Hematopoietic multipotent progenitor cell treated with erythropoietin and hydrocortisone succinate and interleukin-3 and kit ligand, for 6 days (in vitro differentiated cells): Measurements from ENCODE around the gene ADM.

ENCODE experiments used
- DNase-seq: peaks from one replicate; pipeline ENCODE4 v3.0.0-alpha.2; 2015

Gene ADM

DNA sequence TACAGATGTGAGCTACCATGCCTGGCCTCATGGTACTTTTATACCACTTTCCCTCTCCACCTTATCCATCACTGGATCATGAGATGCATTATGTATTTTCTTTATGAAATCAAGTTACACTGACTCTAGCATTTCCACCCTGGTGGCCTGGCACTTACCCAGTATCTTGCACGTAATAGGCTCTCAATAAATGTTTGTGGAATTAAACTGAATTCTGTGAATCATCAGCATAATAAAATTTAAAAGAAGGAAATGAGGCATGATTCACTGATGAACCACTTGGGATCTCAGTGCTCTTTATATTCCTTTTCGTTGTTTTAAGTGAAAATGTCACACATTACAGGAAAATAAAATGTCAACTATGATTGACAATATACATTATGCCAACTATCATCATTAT lies 25.1 kb downstream of the ADM start:
- no peak for DNase-seq

DNA sequence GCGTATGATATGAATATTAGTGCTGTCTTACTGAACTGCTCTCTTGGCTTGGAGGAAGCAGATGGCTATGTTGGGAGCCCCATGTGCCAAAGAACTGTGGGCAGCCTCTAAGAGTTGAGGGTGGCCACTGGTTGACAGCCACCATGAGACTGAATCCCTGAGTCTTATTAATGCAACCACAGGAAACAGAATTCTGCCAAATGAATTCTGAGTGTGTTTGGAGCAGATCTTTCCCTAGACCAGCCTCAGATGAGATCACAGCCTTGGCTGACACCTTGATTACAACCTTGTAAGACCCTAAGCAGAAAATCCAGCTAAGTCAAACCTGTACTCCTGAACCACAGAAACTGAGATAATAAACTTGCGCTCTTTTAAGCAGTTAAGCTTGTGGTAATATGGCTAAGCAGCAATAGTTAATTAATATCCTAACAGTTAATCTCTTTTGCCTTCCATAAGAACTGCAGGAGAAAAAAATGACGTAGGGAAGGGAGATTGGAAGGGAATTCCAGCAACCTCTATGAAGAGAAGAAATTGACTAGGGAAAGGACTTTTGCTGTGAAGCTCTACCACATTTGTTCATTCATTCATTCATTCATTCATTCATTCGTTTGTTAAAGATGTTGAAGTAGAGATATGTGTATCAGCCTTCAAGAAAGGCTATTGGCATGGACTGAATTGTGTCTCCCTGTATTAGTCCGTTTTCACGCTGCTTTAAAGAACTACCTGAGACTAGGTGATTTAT lies 26.8 kb downstream of the ADM start:
- DNase-seq: no peak

DNA sequence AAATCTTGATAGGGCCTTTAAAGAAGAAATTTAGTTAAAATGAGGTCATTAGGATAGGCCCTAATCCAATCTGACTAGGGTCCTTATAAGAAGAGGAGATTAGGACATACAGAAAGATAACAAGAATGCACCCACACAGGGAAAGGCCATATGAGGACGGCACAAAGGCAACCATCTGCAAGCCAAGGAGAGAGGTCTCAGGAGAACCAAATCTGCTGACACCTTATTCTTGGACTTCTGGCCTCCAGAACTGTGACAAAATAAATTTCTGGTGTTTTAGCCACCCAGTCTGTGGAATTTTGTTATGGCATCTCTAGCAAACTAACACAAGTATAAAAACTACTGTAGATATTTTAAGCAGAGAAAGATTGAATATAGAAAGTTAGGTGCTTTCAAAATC lies 28.6 kb downstream of the ADM start:
- DNase-seq: no peak

DNA sequence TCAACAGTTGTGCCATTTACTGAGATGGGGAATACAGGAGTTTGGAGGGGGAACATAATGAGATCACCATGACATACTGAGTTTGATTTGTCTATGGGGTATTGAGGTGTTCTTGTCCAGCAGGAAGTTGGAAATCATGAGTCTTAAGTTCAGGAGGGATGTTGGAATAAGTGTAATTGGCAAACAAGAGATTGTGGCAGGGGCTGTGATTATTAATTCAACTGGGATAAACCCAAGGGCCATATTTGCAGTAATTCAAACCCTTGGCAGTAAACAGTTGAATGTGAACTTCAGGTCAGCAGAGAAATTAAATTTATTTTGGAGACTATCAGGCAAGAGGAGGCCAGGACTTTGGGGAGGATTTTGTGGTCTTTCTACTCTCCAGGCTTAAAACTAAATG lies 33.4 kb downstream of the ADM start:
- DNase-seq: no peak

DNA sequence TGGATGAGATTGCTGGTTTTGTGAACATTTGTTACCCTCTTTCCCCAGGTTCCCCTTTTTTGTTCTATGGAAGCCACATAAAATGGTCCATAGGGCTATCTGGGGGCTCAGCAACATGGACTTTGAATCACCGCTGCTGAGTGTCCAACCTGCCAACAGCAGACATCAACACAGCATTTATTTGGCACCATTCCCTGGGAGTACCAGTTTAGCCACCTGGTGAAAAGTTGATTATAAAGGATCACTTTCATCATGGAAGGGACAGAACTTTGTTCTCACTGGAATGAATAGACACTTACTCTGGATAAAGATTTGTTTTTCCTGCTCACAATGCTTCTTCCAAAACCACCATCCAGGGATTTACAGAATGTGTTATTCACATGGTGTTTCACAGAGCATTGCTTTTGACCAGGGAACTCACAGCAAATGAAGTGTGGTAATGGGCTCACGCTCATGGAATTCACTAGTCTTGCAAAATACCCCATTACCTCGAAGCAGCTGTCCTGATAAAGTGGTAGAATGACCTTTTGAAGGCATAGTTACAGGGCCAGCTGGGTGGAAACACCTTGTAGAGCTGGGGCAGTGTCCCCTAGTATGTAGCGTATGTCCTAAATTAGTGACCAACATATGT lies 43.9 kb downstream of the ADM start:
- no peak for DNase-seq

DNA sequence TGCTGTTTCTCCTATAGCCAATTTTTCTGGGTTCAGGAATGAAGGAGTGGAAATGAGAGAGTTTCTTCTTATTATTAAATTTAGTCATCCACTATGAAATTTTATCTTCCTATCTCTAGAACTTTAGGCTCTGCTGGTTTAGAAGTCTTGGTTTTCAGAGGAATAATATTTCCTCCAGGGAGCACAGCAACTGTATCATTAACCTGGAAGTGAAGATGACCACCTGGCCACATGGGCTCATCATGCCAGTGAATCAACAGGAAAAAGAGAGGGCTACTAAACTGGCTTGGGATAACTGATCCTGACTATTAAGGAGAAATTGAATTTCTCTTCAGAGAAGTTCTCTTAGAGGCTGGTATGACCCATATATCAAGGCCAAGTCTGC lies 44.4 kb downstream of the ADM start:
- no peak for DNase-seq

DNA sequence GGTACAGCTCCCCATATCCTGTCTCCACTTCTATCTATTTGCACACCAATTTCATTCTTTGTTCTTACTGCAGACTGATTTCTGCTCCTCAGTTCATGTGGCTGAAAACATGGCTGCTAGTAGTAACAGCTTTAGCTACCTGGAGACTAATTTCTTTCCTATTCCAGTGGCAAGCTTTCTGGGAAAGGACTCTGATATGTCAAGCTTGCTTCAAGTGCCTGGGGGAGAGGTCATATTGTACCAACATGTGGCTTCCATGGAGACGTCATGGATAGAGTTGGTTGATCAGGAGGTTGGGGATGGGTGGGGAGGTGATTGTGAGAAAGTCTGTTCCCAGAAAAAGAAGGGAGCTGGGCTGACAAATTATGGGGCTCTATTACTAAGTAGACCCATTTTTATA lies 44.9 kb downstream of the ADM start:
- no peak for DNase-seq

DNA sequence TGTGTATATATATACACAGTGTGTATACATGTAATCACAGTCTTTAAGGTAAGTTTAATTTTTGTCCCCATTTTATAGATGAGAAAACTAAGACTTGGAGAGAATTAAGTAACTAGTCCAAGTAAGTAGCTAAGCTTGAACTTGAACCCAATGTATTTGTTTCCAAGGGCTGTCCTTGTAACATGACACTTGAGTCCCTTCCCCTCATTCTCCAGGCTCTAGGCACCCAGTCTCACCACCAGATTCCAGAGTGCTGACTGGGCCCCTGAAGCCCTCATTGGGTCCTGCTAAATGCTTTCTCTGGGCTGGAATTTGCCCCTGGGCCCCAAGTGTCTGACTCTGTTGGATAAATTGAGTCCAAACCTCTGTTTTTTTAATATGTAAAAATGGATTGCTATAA lies 45.5 kb downstream of the ADM start:
- no peak for DNase-seq

DNA sequence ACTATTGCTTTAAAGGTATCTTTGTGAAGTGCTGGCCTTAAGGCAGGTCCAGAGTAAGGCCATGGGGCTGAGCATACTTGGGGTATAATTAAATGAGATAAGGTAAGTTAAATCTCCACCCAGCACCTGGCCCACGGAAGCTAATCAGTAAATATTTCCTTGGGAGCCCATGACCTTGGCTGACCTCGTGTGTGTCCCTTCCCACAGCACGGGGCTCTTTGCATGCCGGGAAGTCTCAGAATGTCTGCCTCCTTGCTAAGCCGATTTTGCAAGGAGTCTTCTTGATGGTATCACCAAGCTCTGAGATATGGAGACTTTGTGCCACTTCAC lies 46.5 kb downstream of the ADM start:
- DNase-seq: no peak

DNA sequence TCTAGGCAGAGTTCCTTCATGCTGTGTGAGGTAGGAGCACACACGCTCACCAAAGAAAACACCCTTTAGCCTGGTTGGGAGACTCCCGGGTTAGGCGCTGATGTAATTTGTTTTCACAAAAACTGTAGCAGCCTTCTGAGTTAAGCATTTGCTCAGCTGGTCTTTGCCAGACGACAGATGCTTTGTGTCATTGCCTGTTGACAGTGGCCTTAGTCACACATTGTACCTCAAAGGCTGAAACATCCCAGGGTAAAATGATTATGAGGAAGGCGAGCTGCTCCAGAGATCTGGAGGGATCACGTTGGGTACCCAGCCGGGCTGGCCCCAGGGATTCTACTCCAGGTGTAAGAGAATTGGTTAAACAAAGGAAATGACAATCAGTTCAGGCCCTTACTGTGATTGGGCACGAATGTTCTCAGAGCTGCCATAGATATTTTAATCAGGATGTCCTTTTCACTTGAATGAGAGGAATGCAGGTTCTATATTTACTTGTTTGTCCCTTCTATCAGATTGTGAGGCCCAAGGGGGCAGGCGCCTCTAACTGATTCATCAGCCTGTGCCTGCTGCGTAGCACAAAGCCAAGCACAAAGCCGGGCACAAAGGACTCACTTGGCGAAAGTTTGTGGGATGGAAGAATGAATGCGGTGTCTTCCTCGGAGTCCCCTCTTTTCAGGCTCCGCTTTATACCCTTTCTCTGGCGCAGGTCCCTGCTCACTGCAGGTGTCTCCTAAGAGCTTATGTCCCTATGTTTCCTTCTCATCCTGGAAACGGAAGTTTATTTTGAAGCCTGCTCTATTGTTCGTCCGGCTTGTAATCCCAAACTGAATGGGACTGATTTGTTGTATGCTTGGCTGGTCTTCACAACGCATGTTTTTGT lies 47.1 kb downstream of the ADM start:
- no peak for DNase-seq

DNA sequence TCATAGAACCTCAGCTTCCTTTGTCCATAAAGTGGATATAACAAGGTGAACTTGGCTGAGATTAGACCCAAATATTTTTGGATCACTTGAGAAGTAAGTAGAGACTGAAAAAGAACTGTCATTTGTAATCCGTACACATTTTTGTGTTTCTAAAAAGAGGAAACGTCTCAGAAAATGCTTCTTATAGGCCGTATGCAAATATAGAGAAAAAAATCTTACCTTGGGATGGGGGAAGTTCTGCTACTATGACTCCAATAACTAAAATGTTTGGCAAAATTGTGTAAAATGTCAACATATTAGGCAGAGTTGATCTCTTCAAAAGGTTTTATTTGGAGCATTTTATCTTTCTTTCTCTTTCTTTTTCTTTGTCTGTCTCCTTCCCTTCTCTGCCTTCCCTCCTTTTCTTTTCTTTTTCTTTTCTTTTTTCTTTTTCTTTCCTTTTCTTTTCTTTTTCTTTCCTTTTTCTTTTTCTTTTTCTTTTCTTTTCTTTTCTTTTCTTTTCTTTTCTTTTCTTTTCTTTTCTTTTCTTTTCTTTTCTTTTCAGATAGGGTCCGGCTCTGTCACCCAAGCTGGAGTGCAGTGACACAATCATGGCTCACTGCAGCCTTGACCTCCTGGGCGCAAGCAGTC lies 48.2 kb downstream of the ADM start:
- no peak for DNase-seq

DNA sequence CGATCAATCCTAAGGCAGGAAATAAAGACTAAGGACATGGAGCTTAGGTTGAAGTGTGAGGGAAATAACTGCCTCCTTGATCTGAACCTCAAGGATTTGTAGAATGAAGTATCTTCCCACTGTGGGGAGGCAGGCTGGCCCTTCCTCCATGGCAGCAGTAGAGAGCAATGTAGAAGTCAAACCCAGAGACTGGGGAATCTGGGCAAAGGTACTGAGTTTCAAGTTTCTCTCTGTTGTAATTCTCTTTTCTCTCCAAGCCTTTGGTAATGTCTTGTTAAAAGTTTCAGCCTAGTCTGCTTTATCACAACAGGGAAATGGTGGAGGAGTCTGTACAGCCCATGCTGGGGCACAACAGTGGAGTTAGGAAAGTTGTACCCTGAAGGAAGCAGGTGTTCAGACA lies 49.5 kb downstream of the ADM start:
- no peak for DNase-seq

DNA sequence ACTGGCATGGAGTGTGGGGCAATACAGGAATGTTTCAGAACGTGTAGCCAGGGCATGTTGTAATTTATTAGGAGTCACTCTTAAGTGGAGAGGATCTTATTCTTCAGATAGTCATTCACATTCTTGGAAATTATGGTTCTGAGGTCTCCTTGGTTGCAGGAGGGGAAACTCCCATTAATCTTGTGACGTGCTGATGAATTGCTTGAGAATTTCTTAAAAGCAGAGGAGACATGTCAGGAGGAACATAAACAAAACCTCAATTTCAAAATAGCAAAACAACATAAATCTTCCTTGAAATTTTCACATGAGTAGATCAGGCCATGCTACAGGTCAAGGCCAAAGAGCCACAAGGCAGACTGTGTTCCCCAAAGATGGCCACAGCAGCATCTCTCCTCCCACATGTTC lies 50.4 kb downstream of the ADM start:
- no peak for DNase-seq

DNA sequence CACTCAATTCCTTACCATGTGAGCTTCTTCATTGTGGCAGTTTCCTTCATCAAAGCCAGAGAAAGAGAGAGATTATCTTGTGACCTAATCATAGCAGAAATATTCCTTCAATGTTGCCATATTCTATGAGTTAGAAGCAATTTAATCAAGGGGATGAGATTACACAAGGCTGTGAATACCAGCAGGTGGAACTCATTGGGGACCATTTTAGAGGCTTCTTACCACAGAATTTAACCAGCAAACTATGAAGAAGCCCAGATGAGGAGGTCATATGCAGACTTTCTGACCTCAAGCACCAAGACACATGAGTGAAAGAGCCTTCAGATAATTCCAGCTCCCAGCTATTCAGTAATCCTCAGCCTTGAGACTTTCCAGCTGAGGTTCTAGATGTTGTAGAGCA lies 51.3 kb downstream of the ADM start:
- no peak for DNase-seq
